HL-60 (cell line): ENCODE measurements around the gene WWC1.

Experiments
- DNase-seq, 2 experiments: peaks; one replicate each; pipeline ENCODE4 v3.0.0-alpha.2; 2010 to 2020; ENCODE audit warnings: low read depth in 1 of 2, low spot score in 1 of 2
- H3K27ac ChIP-seq: fragments of 250-450 bp; sonication (Bioruptor Pico); replicated peaks from 2 replicates; pipeline ENCODE4 v1.5.1; 2020; ENCODE audit warnings: mild to moderate bottlenecking, moderate library complexity
- H3K27me3 ChIP-seq: fragments of 250-450 bp; sonication (Bioruptor Pico); 2 replicates; pipeline ENCODE4 v1.5.1; 2021; ENCODE audit warnings: mild to moderate bottlenecking, moderate library complexity; ENCODE audit not compliant: insufficient read depth, poor library complexity, severe bottlenecking
- H3K4me3 ChIP-seq: replicated peaks from 2 replicates; pipeline ENCODE4 v1.5.1; 2011; ENCODE audit warnings: mild to moderate bottlenecking, control low read depth, low read length; ENCODE audit not compliant: insufficient read depth
- GABPA ChIP-seq: IDR thresholded peaks from 2 replicates; pipeline ENCODE4 v1.6.1; 2012; ENCODE audit warnings: low read depth
- POLR2AphosphoS5 ChIP-seq: IDR thresholded peaks from 2 replicates; pipeline ENCODE4 v1.6.1; 2012; ENCODE audit warnings: low read depth
- SPI1 ChIP-seq: IDR thresholded peaks from 2 replicates; pipeline ENCODE4 v1.6.1; 2012; ENCODE audit warnings: low read depth, mild to moderate bottlenecking, borderline replicate concordance
- TF ChIP-seq, protein P1 (sequence below): IDR thresholded peaks from one replicate; pipeline ENCODE4 v1.5.1; 2011; ENCODE audit warnings: low read length, control low read depth, inconsistent platforms; ENCODE audit not compliant: insufficient read depth
- TF ChIP-seq, protein P2 (sequence below): IDR thresholded peaks from 2 replicates; pipeline ENCODE4 v1.6.1; 2012; ENCODE audit warnings: low read depth; ENCODE audit not compliant: insufficient replicate concordance

Gene WWC1

DNA sequence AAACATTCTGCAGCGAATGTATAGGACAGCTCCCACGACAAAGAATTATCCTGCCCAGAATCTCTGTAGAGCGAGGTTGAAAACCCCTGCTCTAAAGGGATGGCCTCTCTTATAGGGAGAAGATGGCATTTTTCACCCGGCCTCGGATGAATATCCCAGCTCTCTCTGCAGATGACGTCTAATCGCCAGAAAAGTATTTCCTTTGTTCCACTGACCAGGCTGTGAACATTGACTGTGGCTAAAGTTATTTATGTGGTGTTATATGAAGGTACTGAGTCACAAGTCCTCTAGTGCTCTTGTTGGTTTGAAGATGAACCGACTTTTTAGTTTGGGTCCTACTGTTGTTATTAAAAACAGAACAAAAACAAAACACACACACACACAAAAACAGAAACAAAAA is 177.4 kb downstream of the WWC1 start:
- DNase-seq: no peak
- TF ChIP-seq POLR2AphosphoS5: no peak
- TF ChIP-seq SPI1: no peak
- Histone ChIP-seq H3K4me3 (no peak overlapping the region), H3K27ac (no peak overlapping the region), H3K27me3 (no peaks in the 10 kb centered on the region)

DNA sequence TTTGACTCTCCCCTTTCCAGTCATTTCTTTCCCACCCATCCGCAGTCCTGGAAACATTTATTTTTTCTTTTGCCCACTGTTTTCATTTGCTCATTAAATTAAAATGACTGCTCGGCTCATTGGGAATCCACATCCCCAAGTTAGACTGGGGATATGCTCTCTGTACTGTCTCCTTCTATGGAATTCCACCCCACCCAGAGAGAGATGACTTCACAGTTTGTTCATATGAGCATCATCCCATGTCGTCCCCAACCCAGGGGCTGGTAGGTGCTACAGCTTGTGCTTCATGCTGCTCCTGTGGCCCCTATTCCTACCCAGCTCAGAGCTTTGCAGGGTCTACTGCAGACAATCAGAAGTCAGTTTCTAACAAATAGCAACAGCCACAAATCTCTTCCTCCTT is 178.4 kb downstream of the WWC1 start:
- no peak overlapping the region for H3K27ac ChIP-seq
- no peaks in the 10 kb centered on the region for H3K27me3 ChIP-seq
- no peak for DNase-seq
- no peak overlapping the region for H3K4me3 ChIP-seq
- TF ChIP-seq GABPA: no peak
- TF ChIP-seq POLR2AphosphoS5: no peak
- TF ChIP-seq, protein P1, sequence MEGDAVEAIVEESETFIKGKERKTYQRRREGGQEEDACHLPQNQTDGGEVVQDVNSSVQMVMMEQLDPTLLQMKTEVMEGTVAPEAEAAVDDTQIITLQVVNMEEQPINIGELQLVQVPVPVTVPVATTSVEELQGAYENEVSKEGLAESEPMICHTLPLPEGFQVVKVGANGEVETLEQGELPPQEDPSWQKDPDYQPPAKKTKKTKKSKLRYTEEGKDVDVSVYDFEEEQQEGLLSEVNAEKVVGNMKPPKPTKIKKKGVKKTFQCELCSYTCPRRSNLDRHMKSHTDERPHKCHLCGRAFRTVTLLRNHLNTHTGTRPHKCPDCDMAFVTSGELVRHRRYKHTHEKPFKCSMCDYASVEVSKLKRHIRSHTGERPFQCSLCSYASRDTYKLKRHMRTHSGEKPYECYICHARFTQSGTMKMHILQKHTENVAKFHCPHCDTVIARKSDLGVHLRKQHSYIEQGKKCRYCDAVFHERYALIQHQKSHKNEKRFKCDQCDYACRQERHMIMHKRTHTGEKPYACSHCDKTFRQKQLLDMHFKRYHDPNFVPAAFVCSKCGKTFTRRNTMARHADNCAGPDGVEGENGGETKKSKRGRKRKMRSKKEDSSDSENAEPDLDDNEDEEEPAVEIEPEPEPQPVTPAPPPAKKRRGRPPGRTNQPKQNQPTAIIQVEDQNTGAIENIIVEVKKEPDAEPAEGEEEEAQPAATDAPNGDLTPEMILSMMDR: no peak
- TF ChIP-seq, protein P2, sequence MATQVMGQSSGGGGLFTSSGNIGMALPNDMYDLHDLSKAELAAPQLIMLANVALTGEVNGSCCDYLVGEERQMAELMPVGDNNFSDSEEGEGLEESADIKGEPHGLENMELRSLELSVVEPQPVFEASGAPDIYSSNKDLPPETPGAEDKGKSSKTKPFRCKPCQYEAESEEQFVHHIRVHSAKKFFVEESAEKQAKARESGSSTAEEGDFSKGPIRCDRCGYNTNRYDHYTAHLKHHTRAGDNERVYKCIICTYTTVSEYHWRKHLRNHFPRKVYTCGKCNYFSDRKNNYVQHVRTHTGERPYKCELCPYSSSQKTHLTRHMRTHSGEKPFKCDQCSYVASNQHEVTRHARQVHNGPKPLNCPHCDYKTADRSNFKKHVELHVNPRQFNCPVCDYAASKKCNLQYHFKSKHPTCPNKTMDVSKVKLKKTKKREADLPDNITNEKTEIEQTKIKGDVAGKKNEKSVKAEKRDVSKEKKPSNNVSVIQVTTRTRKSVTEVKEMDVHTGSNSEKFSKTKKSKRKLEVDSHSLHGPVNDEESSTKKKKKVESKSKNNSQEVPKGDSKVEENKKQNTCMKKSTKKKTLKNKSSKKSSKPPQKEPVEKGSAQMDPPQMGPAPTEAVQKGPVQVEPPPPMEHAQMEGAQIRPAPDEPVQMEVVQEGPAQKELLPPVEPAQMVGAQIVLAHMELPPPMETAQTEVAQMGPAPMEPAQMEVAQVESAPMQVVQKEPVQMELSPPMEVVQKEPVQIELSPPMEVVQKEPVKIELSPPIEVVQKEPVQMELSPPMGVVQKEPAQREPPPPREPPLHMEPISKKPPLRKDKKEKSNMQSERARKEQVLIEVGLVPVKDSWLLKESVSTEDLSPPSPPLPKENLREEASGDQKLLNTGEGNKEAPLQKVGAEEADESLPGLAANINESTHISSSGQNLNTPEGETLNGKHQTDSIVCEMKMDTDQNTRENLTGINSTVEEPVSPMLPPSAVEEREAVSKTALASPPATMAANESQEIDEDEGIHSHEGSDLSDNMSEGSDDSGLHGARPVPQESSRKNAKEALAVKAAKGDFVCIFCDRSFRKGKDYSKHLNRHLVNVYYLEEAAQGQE: no peak
- no peak for TF ChIP-seq SPI1

DNA sequence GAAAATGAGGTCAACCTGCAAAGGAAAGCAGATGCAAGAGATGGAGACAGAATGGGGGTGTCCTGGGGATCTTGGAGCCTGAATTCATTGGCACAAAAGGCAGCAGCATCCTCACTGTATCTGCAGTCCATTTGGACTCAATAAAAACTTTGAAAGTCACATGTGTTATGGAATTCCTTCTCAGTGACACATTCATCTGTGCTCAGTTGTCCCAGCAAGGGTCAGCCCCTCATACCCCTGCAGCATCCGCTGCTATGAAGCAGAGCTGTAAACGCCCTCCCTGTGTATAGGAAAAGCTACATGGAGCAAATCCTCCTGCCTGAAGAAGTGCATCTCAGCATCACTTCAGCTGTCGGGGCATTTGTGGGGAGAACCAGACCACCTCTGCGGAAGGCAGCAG is 180.3 kb downstream of the WWC1 start:
- no peak for DNase-seq
- no peaks in the 10 kb centered on the region for H3K27me3 ChIP-seq
- no peak overlapping the region for H3K4me3 ChIP-seq
- TF ChIP-seq, protein P2: no peak
- no peak for TF ChIP-seq GABPA
- TF ChIP-seq SPI1: no peak
- no peak for TF ChIP-seq POLR2AphosphoS5
- TF ChIP-seq, protein P1: no peak
- H3K27ac ChIP-seq: no peak overlapping the region

DNA sequence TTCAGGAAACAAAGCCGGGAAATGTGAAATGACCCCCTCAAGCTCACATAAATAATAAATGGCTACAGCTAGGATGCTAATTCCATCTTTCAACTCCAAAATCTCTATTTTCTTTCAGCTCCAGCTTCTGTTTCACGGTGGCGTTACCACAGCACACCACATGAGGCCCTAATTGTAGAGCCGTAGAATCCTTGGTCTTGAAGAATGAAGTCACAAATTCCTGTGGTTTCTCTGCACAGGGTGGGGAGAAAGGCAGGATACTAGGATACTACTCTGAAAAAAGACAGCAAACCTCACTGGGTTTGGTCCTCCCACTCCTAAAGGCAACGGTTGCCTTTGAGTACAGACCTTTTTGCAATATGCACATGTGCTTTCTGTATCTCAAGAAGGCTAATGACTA is 180.9 kb downstream of the WWC1 start:
- DNase-seq: no peak
- Histone ChIP-seq H3K27ac (no peak overlapping the region), H3K27me3 (no peaks in the 10 kb centered on the region), H3K4me3 (no peak overlapping the region)
- no peak for TF ChIP-seq SPI1
- TF ChIP-seq, protein P1: no peak
- TF ChIP-seq POLR2AphosphoS5: no peak
- TF ChIP-seq GABPA: no peak
- TF ChIP-seq, protein P2: no peak
